GM12801 (cell line): Measurements from ENCODE around the gene LEPR.

Source experiments
- CTCF ChIP-seq: IDR thresholded peaks from one replicate; pipeline ENCODE4 v1.5.1; 2011; ENCODE audit warnings: control low read depth; ENCODE audit not compliant: insufficient read length; ENCODE audit errors: extremely low read depth

LEPR gene

GRCh38 chr1:65456481-65456880, 36.0 kb downstream of the LEPR start:
- no peak for TF ChIP-seq CTCF

DNA sequence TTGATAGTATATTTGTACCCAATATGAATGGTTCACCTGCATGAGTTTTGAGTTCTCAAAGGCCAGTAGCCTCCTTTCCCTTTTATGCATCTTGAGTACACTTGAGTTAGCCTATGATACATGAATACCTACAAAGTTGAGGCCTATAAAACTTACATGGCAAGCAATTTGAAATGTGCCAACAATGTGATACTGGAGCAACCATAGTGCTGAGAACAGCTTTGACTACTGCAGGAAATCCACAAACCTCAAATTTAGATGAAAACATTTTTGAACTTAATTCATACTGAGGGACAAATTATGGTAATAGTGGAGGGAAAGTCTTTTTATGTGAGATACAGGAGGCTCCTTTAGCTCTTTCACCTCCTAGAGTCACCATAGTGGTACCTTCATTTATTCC, 37.4 kb downstream of the LEPR start:
- no peak for TF ChIP-seq CTCF

- no peak for TF ChIP-seq CTCF
These were observed 38.4 kb downstream of the LEPR start for GRCh38 chr1:65458730-65459396.

- no peak for TF ChIP-seq CTCF
These were observed 38.9 kb downstream of the LEPR start for GRCh38 chr1:65459397-65459768.

GRCh38 chr1:65467536-65467935, 47.1 kb downstream of the LEPR start:
- no peak for TF ChIP-seq CTCF

- TF ChIP-seq CTCF = no peak
These were observed 48.8 kb downstream of the LEPR start for GRCh38 chr1:65469126-65469888.

DNA sequence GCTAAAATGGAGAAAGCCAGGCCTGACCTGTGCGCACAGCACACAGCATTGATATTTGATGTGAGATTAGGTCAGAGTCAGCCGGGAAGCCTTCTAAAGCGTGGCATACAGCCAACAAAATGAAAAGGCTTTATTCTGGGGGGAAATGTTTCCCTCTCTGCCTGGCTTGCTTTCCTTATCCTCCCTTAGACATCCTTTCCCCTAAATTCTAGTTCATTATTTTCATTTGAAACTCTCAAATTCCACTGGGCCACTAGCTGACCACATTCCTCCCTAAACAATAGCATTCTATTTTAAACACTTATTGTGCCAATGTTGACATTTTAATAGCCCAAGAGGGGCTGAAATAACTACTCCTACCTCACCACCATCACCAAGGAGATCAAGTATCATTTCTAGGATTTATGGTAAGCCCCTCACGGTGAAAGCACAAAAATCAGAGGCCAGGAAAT, 49.4 kb downstream of the LEPR start:
- no peak for TF ChIP-seq CTCF
